ENCODE results near the gene OR52R1. TPM values are rescaled to one million over a fixed set of nuclear protein-coding genes. Genes with fewer than 3 reads are reported as not detected.

OR52R1 gene
- total RNA-seq, 1 donor from 2014 or later: not detected

- Mint-ChIP-seq H3K4me1 (ENCODE audit: low read depth, unreplicated experiment) (no peaks in the 10 kb centered on the region), H3K36me3 (ENCODE audit: unreplicated experiment) (no peaks in the 10 kb centered on the region), H3K27me3 (ENCODE audit: unreplicated experiment) (peaks cover 2% of the 10 kb centered on the region), H3K4me3 (ENCODE audit: unreplicated experiment) (no peak overlapping the region), H3K9me3 (ENCODE audit: unreplicated experiment) (no peaks in the 10 kb centered on the region), H3K27ac (ENCODE audit: unreplicated experiment) (no peak overlapping the region)
- no peak for DNase-seq
- no peak for TF ChIP-seq CTCF (IDR thresholded peaks at IDR 0.05; ENCODE audit: partially characterized antibody, unreplicated experiment)
Measured at GRCh38 chr11:4830909-4831308, 26.7 kb upstream of the OR52R1 start.

GRCh38 chr11:4830346-4830745 lies 26.2 kb upstream of the OR52R1 start:
- Mint-ChIP-seq H3K27ac (ENCODE audit: unreplicated experiment) (no peak overlapping the region), H3K4me3 (ENCODE audit: unreplicated experiment) (no peak overlapping the region), H3K36me3 (ENCODE audit: unreplicated experiment) (no peaks in the 10 kb centered on the region), H3K9me3 (ENCODE audit: unreplicated experiment) (no peaks in the 10 kb centered on the region), H3K27me3 (ENCODE audit: unreplicated experiment) (peaks cover 2% of the 10 kb centered on the region), H3K4me1 (ENCODE audit: low read depth, unreplicated experiment) (no peaks in the 10 kb centered on the region)
- TF ChIP-seq CTCF (IDR thresholded peaks at IDR 0.05; ENCODE audit: partially characterized antibody, unreplicated experiment): no peak
- no peak for DNase-seq

GRCh38 chr11:4826425-4826824 lies 22.2 kb upstream of the OR52R1 start:
- Mint-ChIP-seq H3K4me3 (ENCODE audit: unreplicated experiment) (no peak overlapping the region), H3K4me1 (ENCODE audit: low read depth, unreplicated experiment) (no peaks in the 10 kb centered on the region), H3K27ac (ENCODE audit: unreplicated experiment) (no peak overlapping the region), H3K27me3 (ENCODE audit: unreplicated experiment) (peaks cover 1% of the 10 kb centered on the region), H3K9me3 (ENCODE audit: unreplicated experiment) (no peaks in the 10 kb centered on the region), H3K36me3 (ENCODE audit: unreplicated experiment) (no peaks in the 10 kb centered on the region)
- DNase-seq: no peak
- TF ChIP-seq CTCF (IDR thresholded peaks at IDR 0.05; ENCODE audit: partially characterized antibody, unreplicated experiment): no peak

- H3K27ac Mint-ChIP-seq (ENCODE audit: unreplicated experiment): no peak overlapping the region
- TF ChIP-seq CTCF (IDR thresholded peaks at IDR 0.05; ENCODE audit: partially characterized antibody, unreplicated experiment): no peak
- no peak overlapping the region for H3K4me3 Mint-ChIP-seq (ENCODE audit: unreplicated experiment)
- no peaks in the 10 kb centered on the region for H3K36me3 Mint-ChIP-seq (ENCODE audit: unreplicated experiment)
- H3K9me3 Mint-ChIP-seq (ENCODE audit: unreplicated experiment): no peaks in the 10 kb centered on the region
- peaks cover 3% of the 10 kb centered on the region for H3K27me3 Mint-ChIP-seq (ENCODE audit: unreplicated experiment)
- no peak for DNase-seq
- H3K4me1 Mint-ChIP-seq (ENCODE audit: low read depth, unreplicated experiment): no peaks in the 10 kb centered on the region
Measured at GRCh38 chr11:4825132-4825531, 21.0 kb upstream of the OR52R1 start.

- Mint-ChIP-seq H3K4me1 (ENCODE audit: low read depth, unreplicated experiment) (no peaks in the 10 kb centered on the region), H3K27me3 (ENCODE audit: unreplicated experiment) (peaks cover 3% of the 10 kb centered on the region), H3K27ac (ENCODE audit: unreplicated experiment) (no peak within 1 kb of the TSS), H3K36me3 (ENCODE audit: unreplicated experiment) (no peaks in the 10 kb centered on the region), H3K4me3 (ENCODE audit: unreplicated experiment) (no peak within 1 kb of the TSS), H3K9me3 (ENCODE audit: unreplicated experiment) (no peaks in the 10 kb centered on the region)
- no peak for TF ChIP-seq CTCF (IDR thresholded peaks at IDR 0.05; ENCODE audit: partially characterized antibody, unreplicated experiment)
- no peak for DNase-seq
Measured at GRCh38 chr11:4821021-4821420, 16.8 kb upstream of the OR52R1 start, which contains the start of gene OR51F2. Gene OR51F2, plus strand, starts transcription at chr11:4821321. Its CDS starts 101 bp downstream, at chr11:4821422.
